Activated CD4-positive, alpha-beta T cell treated with anti-CD3 and anti-CD28 coated beads, Interleukin-2, amount 10 ng/mL, durations not matched to agents 7 days and 5 days (primary cell): Measurements from ENCODE around the gene SKP1. TPM values are rescaled to one million over a fixed set of nuclear protein-coding genes. Genes with fewer than 3 reads are reported as not detected.

Source experiments
- CTCF ChIA-PET: fragments of 350-600 bp; sonication (Branson Sonifier 250); formaldehyde crosslinking; loops from one replicate; lab custom pipeline; 2021; ENCODE audit warnings: antibody characterized with exemption; lab: Charles Lee
- POLR2A ChIA-PET: fragments of 350-600 bp; sonication (Branson Sonifier 250); formaldehyde crosslinking; loops from one replicate; lab custom pipeline; 2021; ENCODE audit warnings: antibody characterized with exemption; lab: Charles Lee
- DNase-seq: peaks from one replicate; pipeline ENCODE4 v3.0.0-alpha.2; 2020
- H3K27ac Mint-ChIP-seq: one replicate; pipeline ENCODE4 v1.8.0; 2021; ENCODE audit warnings: mild to moderate bottlenecking, moderate library complexity, mixed read lengths
- H3K27me3 Mint-ChIP-seq: one replicate; pipeline ENCODE4 v1.8.0; 2021; ENCODE audit warnings: mixed read lengths
- H3K36me3 Mint-ChIP-seq: one replicate; pipeline ENCODE4 v1.8.0; 2021; ENCODE audit warnings: low read depth, mixed read lengths
- H3K4me1 Mint-ChIP-seq: one replicate; pipeline ENCODE4 v1.8.0; 2021; ENCODE audit warnings: mixed read lengths
- H3K4me3 Mint-ChIP-seq: one replicate; pipeline ENCODE4 v1.8.0; 2021; ENCODE audit warnings: mild to moderate bottlenecking, moderate library complexity, mixed read lengths
- H3K9me3 Mint-ChIP-seq: one replicate; pipeline ENCODE4 v1.8.0; 2021; ENCODE audit warnings: mixed read lengths
- total RNA-seq, 2 experiments: library from RNA; stranded (reverse); gene quantifications; one replicate each; pipeline ENCODE4 v1.2.3, GENCODE V29; 2021

Gene SKP1
- total RNA-seq, 2 experiments from 2014 or later, result 194 to 197 TPM

DNA sequence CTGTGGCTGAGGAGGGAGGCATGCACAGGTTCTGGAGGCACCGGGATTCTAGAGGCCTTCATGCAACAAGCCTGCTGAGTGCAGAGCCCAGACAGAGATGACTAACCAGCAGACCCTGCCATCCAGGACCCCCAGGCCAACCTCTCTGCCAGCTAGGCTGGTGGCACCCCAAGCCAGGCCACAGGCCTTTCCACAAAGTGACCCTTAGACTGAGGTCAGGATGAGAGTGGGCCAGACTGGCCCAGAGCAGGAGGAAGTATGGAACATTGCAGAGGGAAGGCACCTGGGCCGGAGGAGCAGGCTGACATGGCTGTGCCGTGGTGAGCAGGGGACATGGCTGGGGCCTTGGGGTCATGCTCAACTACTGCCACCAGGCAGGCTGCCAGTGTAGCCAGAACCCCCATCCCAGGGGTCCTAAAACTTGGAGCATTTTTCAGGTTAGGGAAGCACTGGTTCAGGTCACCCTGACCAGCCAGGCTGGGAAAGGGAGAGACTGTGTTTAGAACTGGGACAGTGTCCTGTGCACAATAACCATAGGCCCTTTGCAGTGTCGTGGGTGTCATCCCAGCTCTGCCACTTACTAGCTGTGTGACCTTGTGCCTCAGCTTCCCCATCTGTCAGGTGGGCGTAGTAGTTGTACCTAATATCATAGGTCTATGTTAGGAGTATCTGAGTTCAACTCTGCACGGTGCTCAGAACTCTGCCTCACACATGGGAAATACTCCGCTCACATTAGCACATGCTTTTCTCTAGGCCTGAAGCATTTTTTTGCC is 45.0 kb downstream of the SKP1 start:
- DNase-seq, result no peak
- Mint-ChIP-seq H3K4me1 (peaks cover 99% of the 10 kb centered on the region), H3K36me3 (peaks cover 89% of the 10 kb centered on the region), H3K9me3 (no peaks in the 10 kb centered on the region), H3K27me3 (no peaks in the 10 kb centered on the region), H3K27ac (peak overlapping the region; percentile 94), H3K4me3 (peak overlapping the region; percentile 79)
- CTCF ChIA-PET, result interaction anchor here (0.8 to 13.1 kb wide), 7 partner anchors 6 to 92 kb away, joined by 3 to 258 read pairs (median 7); no protein-coding TSS in a partner anchor
- POLR2A ChIA-PET, result interaction anchor here (0.5 to 1.7 kb wide), 2 partner anchors 20 to 64 kb away, joined by 3 to 4 read pairs; no protein-coding TSS in a partner anchor

DNA sequence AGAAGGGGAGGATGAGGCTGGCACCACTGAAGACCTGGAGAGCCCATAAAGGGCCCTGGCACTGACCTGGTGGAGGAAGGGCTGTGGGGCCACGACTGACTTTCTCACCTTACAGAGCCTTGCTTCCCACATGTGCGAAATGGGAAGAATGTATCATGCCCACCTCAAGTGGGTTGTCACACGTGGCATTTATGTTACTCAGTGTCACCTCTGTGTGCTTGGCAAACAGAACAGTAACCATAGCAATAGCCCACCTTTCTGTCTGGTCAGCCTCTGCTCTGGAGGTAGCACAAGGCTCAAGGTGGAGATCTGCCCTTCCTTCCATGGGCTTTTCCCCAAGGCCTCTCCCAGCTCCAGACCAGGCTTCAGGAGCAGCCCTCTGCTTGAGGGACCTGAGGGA is 45.6 kb downstream of the SKP1 start:
- Mint-ChIP-seq H3K4me1 (peaks cover 99% of the 10 kb centered on the region), H3K9me3 (no peaks in the 10 kb centered on the region), H3K27ac (peak overlapping the region; percentile 94), H3K36me3 (peaks cover 87% of the 10 kb centered on the region), H3K27me3 (no peaks in the 10 kb centered on the region), H3K4me3 (peak overlapping the region; percentile 79)
- DNase-seq, result no peak
- CTCF ChIA-PET, result interaction anchor here (1.1 to 13.1 kb wide), 7 partner anchors 5 to 91 kb away, joined by 3 to 258 read pairs (median 8); no protein-coding TSS in a partner anchor
- POLR2A ChIA-PET, result no interaction called here

DNA sequence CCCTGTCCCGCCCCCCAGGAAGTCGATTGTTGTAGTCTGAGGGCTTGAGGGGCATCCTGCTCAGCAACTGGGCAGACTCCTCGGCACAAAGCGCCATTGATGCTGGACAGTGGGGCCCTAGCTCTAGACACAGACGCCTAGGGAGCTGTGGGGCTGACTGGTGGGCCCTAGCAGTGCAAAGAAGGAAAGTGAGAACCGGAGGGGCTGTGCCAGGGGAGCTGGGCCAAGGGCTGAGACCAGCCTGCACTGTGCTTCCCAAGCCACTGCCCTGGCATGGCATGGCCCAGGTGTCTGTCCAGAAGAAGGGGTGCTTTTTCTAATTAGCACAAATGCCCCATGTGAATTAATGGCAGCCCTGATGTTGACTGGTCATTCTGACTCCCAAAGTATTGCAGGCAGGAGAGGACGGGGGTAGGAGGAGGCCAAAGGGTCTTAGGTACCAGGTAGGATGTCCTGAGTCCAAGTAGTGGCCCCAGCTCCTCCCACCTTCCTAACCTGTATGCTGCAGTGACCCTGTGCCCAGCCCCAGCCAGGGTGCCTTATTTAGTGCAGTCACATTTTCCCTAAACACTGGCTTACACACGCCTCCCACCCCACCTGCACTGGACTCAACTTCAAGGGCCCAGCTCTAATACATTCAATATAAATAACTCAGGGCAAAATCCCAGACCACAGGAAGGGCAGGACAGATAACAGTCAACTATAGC is 46.4 kb downstream of the SKP1 start:
- CTCF ChIA-PET, result interaction anchor here (0.6 to 10.7 kb wide), 8 partner anchors 6 to 91 kb away, joined by 3 to 99 read pairs (median 6); no protein-coding TSS in a partner anchor
- peak overlapping the region; percentile 79 for H3K4me3 Mint-ChIP-seq
- peaks cover 99% of the 10 kb centered on the region for H3K4me1 Mint-ChIP-seq
- H3K9me3 Mint-ChIP-seq, result no peaks in the 10 kb centered on the region
- H3K27ac Mint-ChIP-seq, result peak overlapping the region; percentile 94
- POLR2A ChIA-PET, result interaction anchor here (1.5 kb wide), 1 partner anchor 8 kb away, joined by 8 read pairs; no protein-coding TSS in a partner anchor
- peaks cover 87% of the 10 kb centered on the region for H3K36me3 Mint-ChIP-seq
- H3K27me3 Mint-ChIP-seq, result no peaks in the 10 kb centered on the region
- no peak for DNase-seq

DNA sequence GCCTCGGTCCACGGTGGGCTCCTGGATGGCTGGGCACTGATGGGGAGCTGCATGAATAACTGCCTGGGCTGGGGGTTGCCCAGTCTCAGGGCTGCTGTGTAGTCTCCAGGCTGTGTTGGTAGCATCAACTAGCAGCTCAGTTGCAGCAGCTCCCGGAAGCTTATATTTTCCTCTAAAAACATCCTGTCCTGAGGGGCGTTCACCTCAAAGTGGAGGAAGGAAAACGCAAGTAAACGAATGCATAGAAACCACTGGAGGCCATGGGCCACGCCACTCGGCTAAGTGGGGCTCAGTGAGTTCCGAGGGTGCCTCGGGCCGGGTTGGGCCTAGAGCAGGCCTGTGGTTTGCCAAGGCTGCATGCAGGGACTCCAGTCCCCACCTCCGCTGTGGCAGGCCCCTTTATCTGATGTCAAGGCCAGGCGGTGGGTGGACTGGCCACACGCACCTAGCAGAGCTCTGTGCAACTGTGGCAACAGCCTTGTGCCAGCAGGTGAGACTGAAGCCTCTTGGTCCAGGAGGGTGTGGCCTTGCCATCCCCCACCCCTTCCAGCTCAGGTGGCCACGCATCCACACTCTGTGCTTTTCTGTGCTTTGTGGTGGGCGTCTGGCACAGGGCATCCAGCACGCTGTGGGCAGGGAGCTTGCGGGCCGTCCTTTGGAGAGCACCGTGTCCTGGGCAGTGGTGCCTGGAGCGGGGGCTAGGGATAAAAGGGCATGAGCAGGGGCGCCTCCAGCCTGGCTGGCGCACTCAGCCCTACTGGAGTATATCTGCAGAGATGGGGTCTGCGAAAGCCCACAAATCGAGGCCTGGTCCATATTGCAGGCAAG is 47.1 kb downstream of the SKP1 start:
- H3K27ac Mint-ChIP-seq, result peak overlapping the region; percentile 94
- H3K4me3 Mint-ChIP-seq, result peak overlapping the region; percentile 79
- peaks cover 90% of the 10 kb centered on the region for H3K36me3 Mint-ChIP-seq
- H3K27me3 Mint-ChIP-seq, result no peaks in the 10 kb centered on the region
- POLR2A ChIA-PET, result interaction anchor here (0.8 to 1.5 kb wide), 5 partner anchors 9 to 61 kb away, joined by 3 to 8 read pairs (median 5); no protein-coding TSS in a partner anchor
- peak; percentile 60 for DNase-seq
- H3K9me3 Mint-ChIP-seq, result no peaks in the 10 kb centered on the region
- peaks cover 99% of the 10 kb centered on the region for H3K4me1 Mint-ChIP-seq
- CTCF ChIA-PET, result interaction anchor here (0.6 to 10.7 kb wide), 10 partner anchors 7 to 90 kb away, joined by 3 to 99 read pairs (median 5); no protein-coding TSS in a partner anchor

DNA sequence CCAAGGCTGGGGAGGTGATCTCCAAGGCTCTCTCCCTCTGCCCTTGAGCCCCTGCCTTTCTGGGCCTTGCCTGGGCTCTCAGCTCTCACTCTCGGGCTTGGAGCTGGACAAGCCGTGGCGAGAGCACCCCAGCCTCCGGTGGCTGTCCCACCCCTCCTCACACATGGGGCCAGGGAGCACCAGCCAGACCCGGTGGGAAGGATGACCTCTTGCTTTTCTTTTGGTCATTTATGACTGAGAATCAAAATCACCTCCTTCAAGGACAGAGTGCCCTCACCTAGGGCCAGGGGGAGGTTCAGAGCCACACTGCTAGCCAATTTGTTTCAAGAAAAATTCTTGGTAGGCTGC is 48.1 kb downstream of the SKP1 start:
- peak overlapping the region; percentile 79 for H3K4me3 Mint-ChIP-seq
- H3K9me3 Mint-ChIP-seq, result no peaks in the 10 kb centered on the region
- no peaks in the 10 kb centered on the region for H3K27me3 Mint-ChIP-seq
- H3K27ac Mint-ChIP-seq, result peak overlapping the region; percentile 94
- ChIA-PET CTCF (interaction anchor here (0.6 to 10.7 kb wide), 7 partner anchors 8 to 89 kb away, joined by 3 to 99 read pairs (median 8); no protein-coding TSS in a partner anchor), POLR2A (interaction anchor here (1.2 kb wide), 2 partner anchors 17 to 47 kb away, joined by 4 to 6 read pairs; no protein-coding TSS in a partner anchor)
- no peak for DNase-seq
- peaks cover 90% of the 10 kb centered on the region for H3K36me3 Mint-ChIP-seq
- H3K4me1 Mint-ChIP-seq, result peaks cover 100% of the 10 kb centered on the region

DNA sequence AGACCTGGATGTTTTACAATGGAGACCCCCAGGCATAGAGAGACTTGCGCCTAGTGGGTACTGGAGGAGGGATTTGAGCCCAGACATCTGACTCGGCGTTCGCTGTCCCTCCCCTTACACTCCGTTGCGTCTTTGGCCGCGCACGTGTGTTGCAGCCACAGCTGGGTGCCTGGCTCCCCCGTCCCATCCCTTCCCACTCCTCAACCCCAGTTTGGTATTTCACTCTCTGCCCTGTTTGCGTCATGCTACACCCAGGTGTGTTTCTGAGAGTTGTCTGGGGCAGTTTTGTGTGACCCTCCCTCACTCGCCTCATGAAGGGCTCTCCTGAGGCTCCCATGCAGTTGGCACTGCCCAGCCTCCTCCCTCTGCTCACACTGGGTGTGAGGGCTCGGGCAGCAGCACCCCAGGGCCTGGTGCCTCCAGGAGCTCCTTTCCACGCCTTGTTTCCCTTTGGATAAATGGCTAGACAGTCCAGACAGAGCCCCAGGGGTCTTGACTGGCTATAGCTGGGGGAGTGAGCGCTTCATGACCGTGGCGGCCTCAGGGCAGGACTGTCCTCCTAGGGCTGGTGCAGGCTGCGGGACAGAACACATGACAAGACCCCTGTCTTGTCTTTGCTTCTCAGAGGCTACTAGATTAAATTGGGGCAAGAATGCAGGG is 48.6 kb downstream of the SKP1 start:
- Mint-ChIP-seq H3K4me3 (peak overlapping the region; percentile 79), H3K27me3 (peaks cover 1% of the 10 kb centered on the region), H3K9me3 (no peaks in the 10 kb centered on the region), H3K36me3 (peaks cover 93% of the 10 kb centered on the region), H3K4me1 (peaks cover 100% of the 10 kb centered on the region), H3K27ac (peak overlapping the region; percentile 94)
- POLR2A ChIA-PET, result interaction anchor here (1.2 kb wide), 1 partner anchor 48 kb away, joined by 4 read pairs; no protein-coding TSS in a partner anchor
- DNase-seq, result no peak
- CTCF ChIA-PET, result interaction anchor here (0.6 to 10.7 kb wide), 7 partner anchors 8 to 88 kb away, joined by 3 to 99 read pairs (median 6); no protein-coding TSS in a partner anchor

DNA sequence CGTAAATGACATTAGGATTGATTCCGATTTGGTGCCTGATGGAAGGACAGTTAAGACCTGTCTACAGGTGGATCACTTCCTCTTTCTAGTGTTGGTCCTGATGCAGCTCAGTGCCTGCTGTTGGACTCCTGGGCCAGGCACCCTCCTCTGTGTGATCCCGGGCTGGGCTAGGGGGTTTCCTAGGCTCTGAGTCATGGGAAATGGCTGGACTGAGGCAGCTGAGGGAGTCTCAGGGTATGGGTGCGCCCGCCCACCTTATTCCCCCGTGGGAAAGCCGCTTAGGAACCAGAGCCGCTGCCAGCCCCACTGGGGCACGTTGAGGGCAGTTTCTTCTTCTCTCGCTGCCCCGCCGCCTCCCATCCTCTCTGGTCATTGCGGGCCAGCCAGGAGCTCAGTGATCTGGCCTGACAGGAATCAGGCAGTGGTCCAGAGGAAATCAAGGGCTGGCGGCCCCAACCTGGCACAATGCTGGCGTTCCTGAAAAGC is 49.3 kb downstream of the SKP1 start:
- Mint-ChIP-seq H3K36me3 (peaks cover 93% of the 10 kb centered on the region), H3K4me3 (peak overlapping the region; percentile 79), H3K4me1 (peaks cover 100% of the 10 kb centered on the region), H3K27me3 (peaks cover 1% of the 10 kb centered on the region), H3K27ac (peak overlapping the region; percentile 94), H3K9me3 (no peaks in the 10 kb centered on the region)
- DNase-seq, result no peak
- CTCF ChIA-PET, result interaction anchor here (0.9 to 10.7 kb wide), 6 partner anchors 9 to 88 kb away, joined by 3 to 99 read pairs (median 12); partner anchors contain the start of gene TCF7
- POLR2A ChIA-PET, result no interaction called here

DNA sequence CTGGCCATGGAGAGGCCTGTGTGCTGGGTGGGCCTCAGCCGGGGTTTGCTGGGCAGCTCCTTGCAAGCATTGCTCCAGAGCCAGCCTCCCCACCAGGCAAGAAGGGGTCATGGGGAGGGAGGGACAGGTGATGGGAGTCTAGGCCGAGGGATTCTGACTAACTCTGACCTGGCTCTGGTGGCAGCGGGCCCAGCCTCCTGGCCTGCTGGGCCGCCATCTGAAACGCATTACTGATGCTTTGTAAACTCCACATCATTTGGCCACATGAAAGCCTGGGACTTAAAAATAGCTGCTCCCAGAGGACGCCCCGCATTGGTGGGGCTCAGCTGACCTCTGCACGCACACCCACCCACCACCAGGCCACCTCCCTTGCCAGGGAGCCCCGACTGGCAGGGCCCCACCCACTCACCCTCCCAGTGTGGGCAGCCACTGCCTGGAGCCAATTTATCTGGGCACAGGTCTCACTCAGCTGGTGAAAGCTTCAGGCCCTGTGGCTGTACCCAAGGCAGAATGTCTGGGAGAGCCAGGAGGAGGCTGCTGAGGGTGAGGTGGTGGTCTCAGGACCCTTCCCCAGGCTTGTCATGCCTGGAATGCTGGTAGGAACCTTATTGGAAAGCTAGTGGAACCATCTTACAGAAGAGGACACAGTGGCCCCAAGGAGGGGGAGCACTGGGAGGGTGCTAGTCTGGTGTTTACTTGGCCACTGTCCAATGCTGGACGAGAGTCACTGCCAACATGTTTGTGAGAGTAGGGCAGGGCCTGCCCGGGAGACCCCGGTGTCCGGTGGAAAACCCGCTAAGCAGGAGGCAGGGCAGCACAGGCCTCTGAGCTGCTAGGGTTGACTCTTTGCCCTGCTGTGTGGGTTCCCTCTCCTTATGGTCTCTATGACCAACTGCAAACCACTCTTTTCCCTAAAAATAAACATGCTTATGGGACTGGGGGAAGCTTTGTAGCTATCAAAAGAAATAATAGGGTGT is 51.4 kb downstream of the SKP1 start:
- H3K27ac Mint-ChIP-seq, result peak overlapping the region; percentile 94
- no peak for DNase-seq
- peaks cover 92% of the 10 kb centered on the region for H3K36me3 Mint-ChIP-seq
- H3K9me3 Mint-ChIP-seq, result no peaks in the 10 kb centered on the region
- peak overlapping the region; percentile 79 for H3K4me3 Mint-ChIP-seq
- H3K27me3 Mint-ChIP-seq, result peaks cover 1% of the 10 kb centered on the region
- H3K4me1 Mint-ChIP-seq, result peaks cover 98% of the 10 kb centered on the region
- ChIA-PET POLR2A (no interaction called here), CTCF (interaction anchor here (1.2 to 10.7 kb wide), 6 partner anchors 11 to 86 kb away, joined by 5 to 99 read pairs (median 13); partner anchors contain the start of gene TCF7)

DNA sequence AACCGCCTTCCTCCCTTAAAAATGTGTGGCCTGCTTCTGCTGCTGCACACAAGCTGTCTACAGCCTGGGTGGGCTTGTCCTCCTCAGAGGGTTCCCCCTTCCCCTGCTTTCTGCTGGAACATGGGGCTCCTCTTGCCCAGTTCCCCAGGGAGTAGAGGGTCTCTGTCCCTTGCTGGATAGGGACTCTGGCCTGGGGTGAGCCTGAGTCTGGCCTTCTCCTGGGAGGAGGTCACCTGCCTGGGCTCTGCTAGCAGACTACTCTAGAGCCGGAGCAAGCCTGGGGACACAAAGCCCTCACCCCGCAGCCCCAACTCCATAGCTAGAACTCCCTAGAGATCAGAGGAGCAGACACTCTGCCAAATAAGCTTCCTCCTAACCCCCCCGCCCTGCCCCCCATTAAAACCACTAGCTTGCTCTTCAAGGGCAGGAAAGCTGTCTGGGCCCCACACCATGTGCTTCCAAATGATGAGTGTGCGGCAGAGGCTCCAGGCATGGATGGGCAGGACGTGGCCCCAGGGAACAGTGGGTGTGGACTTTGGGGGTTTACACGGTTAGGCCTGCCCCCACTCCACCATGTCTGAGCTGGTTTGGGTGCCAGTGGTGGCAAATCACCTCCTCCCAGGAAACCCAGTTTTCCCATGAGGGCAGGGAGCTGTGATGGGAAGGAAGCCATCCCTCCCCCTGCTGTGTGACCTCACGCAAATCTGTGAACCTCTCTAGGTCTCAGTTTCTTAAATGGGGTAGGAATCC is 52.3 kb downstream of the SKP1 start:
- peaks cover 92% of the 10 kb centered on the region for H3K36me3 Mint-ChIP-seq
- POLR2A ChIA-PET, result no interaction called here
- H3K27ac Mint-ChIP-seq, result peak overlapping the region; percentile 66
- peaks cover 1% of the 10 kb centered on the region for H3K27me3 Mint-ChIP-seq
- CTCF ChIA-PET, result interaction anchor here (1.0 to 10.7 kb wide), 8 partner anchors 11 to 85 kb away, joined by 3 to 99 read pairs (median 8); partner anchors contain the start of gene TCF7
- H3K4me1 Mint-ChIP-seq, result peaks cover 98% of the 10 kb centered on the region
- peak overlapping the region; percentile 82 for H3K4me3 Mint-ChIP-seq
- DNase-seq, result no peak
- H3K9me3 Mint-ChIP-seq, result no peaks in the 10 kb centered on the region

DNA sequence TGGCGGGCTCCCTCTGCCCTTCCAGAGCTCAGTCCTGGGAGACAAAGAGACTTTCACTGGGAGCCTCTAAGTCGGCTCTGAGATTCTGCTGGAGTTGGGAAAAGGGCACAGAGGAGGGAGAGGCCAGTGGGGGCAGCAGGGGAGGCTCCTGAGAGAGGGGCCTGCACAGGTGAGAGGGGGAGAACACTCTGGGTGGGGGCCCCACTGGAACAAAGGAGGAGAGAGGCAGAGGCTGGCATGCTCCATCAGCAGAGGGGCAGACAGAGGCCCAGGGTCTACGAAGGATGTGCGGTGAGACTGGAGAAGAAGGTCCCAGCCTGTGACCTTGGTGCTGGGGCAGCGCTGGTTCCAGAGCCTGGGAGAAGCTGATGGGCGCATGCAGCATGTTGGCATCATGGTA is 53.4 kb downstream of the SKP1 start:
- H3K9me3 Mint-ChIP-seq, result no peaks in the 10 kb centered on the region
- POLR2A ChIA-PET, result no interaction called here
- peaks cover 97% of the 10 kb centered on the region for H3K4me1 Mint-ChIP-seq
- peaks cover 92% of the 10 kb centered on the region for H3K36me3 Mint-ChIP-seq
- CTCF ChIA-PET, result interaction anchor here (1.0 to 10.7 kb wide), 6 partner anchors 13 to 84 kb away, joined by 3 to 99 read pairs (median 4); no protein-coding TSS in a partner anchor
- H3K27ac Mint-ChIP-seq, result peak overlapping the region; percentile 80
- no peak for DNase-seq
- H3K27me3 Mint-ChIP-seq, result peaks cover 1% of the 10 kb centered on the region
- H3K4me3 Mint-ChIP-seq, result peak overlapping the region; percentile 82
